Skeletal muscle cell (primary cell): Measurements from ENCODE around the gene C11orf86.
A peak's percentile ranks its signal among the peaks of the same experiment; 100 is the strongest.

Source experiments
- DNase-seq: peaks from one replicate; pipeline ENCODE4 v3.0.0-alpha.2; 2010; ENCODE audit warnings: low read depth
- H3K4me3 ChIP-seq: 2 replicates; pipeline ENCODE4 v1.5.1; 2011; ENCODE audit warnings: low read depth, mild to moderate bottlenecking, control low read depth, low read length, moderate library complexity

Gene C11orf86

DNA sequence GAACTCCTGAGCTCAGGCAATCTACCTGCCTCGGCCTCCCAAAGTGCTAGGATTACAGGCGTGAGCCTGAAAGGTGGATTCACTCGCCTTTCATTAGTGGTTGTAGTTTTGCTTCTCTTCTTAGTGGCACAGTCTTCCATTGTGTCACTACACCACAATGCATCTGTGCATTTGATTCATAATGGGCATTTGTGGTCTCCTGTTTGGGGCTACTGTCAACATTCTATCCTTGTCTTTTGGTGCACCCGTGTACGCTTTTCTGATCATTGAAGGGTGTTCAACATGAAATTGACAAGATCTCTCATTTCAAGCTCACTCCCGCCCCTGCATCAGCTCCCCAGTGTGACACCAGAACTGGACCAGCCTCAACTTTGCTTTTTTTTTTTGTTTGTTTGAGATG lies 45.8 kb downstream of the C11orf86 start:
- H3K4me3 ChIP-seq, result no peak overlapping the region
- no peak for DNase-seq

GRCh38 chr11:67022341-67022933 lies 47.3 kb downstream of the C11orf86 start:
- no peak for DNase-seq
- H3K4me3 ChIP-seq, result peak overlapping the region; percentile 29

- DNase-seq, result no peak
- H3K4me3 ChIP-seq, result peak within 1 kb of the TSS; percentile 37
Observed at GRCh38 chr11:67022961-67023956, 48.2 kb downstream of the C11orf86 start, which contains the start of gene SYT12. Gene SYT12, plus strand, starts transcription at chr11:67023134. Its CDS starts 7,011 bp downstream, at chr11:67030145.

- H3K4me3 ChIP-seq, result peak overlapping the region; percentile 37
- no peak for DNase-seq
Observed at GRCh38 chr11:67023957-67024353, 48.9 kb downstream of the C11orf86 start.

DNA sequence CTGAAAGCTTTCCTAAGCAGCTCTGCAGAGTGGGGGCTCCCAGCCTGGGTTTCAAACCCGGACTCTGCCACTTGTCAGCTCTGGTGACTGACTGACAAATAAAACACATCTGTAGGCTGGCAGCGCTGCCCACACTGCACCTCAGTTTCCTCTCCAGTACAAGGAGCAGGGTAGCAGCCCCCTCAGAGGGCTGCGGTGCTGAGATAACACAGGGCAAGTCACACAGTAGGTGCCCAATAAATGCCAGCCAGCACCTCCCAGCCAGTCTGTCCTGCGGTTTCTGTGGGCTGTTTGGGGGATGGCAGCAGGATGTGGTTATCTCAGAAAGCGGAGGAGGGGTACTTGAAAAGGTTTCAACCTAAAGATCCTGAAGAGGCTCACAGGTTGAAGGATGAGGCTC lies 49.3 kb downstream of the C11orf86 start:
- no peak for DNase-seq
- H3K4me3 ChIP-seq, result no peak overlapping the region

GRCh38 chr11:67024966-67025365 lies 49.9 kb downstream of the C11orf86 start:
- H3K4me3 ChIP-seq, result no peak overlapping the region
- DNase-seq, result no peak

- no peak for DNase-seq
- H3K4me3 ChIP-seq, result no peak overlapping the region
Observed at GRCh38 chr11:67025750-67026149, 50.6 kb downstream of the C11orf86 start.
